Upper lobe of right lung (tissue), 1 donor: ENCODE results near the gene GNB5. TPM values are rescaled to one million over a fixed set of nuclear protein-coding genes. Genes with fewer than 3 reads are reported as not detected.
A peak's percentile ranks its signal among the peaks of the same experiment; 100 is the strongest.

Source experiments
- ATAC-seq: fragments of 200-7000 bp; cut with Tn5 transposase; one replicate; pipeline ENCODE4 v1.9.1; 2020; ENCODE audit warnings: mild to moderate bottlenecking, moderate library complexity
- DNase-seq: peaks from one replicate; pipeline ENCODE4 v3.0.0-alpha.2; 2020
- H3K27ac ChIP-seq: fragments of 200-600 bp; one replicate; pipeline ENCODE4 v1.8.0; 2022
- H3K27me3 ChIP-seq: fragments of 200-600 bp; one replicate; pipeline ENCODE4 v1.8.0; 2022; ENCODE audit warnings: mild to moderate bottlenecking
- H3K36me3 ChIP-seq: fragments of 200-600 bp; one replicate; pipeline ENCODE4 v1.8.0; 2022
- H3K4me1 ChIP-seq: fragments of 200-600 bp; one replicate; pipeline ENCODE4 v1.8.0; 2022
- H3K4me3 ChIP-seq: fragments of 200-600 bp; one replicate; pipeline ENCODE4 v1.8.0; 2022; ENCODE audit warnings: mild to moderate bottlenecking
- H3K9me3 ChIP-seq: fragments of 200-600 bp; one replicate; pipeline ENCODE4 v1.8.0; 2022
- intact Hi-C: fragments of 100-400 bp; cut with DNase I; formaldehyde crosslinking; loops from one replicate; pipeline ENCODE4 v1.11.0; 2022
- total RNA-seq: library from RNA; stranded (reverse); fragmentation: NEBNext Ultra II Directional; extraction: Animal tissue kit (Norgen Biotek cat#: 25700); gene quantifications from one replicate; pipeline ENCODE4 v1.2.1, GENCODE V29; 2021
- TF ChIP-seq, protein P1 (sequence below): fragments of 200-600 bp; IDR thresholded peaks from one replicate; pipeline ENCODE4 v1.8.0; 2022; ENCODE audit warnings: antibody characterized with exemption
- donor health status: DM: no; HTN: yes; CAD: no; lungs with severe emphysema.

Gene GNB5
- total RNA-seq, 1 donor from 2014 or later = 16.7 TPM

DNA sequence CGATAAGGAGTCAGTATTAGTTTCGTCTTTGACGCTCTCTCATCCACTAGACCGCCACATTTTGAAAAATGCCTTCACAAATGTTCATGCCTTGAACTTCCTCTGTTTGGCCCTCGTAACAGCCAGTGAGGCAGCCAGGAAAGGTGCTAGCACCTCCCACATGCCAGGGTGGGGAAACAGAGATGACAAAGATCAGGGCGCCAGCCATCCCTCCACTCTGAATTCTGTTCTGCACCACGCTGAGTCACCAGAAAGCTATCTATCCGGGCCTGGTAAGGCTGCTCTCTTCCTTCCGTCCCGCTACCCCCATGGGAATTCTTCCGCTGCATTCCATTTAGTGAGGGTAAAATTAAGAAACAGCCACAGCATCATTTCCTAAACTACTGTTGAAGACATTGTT, 47.3 kb downstream of the GNB5 start:
- Histone ChIP-seq H3K36me3 (no peaks in the 10 kb centered on the region), H3K27me3 (no peaks in the 10 kb centered on the region), H3K9me3 (no peaks in the 10 kb centered on the region), H3K4me1 (no peaks in the 10 kb centered on the region), H3K4me3 (no peak overlapping the region), H3K27ac (no peak overlapping the region)
- ATAC-seq = no peak
- DNase-seq = no peak
- intact Hi-C loops = no loop called here
- TF ChIP-seq, protein P1, sequence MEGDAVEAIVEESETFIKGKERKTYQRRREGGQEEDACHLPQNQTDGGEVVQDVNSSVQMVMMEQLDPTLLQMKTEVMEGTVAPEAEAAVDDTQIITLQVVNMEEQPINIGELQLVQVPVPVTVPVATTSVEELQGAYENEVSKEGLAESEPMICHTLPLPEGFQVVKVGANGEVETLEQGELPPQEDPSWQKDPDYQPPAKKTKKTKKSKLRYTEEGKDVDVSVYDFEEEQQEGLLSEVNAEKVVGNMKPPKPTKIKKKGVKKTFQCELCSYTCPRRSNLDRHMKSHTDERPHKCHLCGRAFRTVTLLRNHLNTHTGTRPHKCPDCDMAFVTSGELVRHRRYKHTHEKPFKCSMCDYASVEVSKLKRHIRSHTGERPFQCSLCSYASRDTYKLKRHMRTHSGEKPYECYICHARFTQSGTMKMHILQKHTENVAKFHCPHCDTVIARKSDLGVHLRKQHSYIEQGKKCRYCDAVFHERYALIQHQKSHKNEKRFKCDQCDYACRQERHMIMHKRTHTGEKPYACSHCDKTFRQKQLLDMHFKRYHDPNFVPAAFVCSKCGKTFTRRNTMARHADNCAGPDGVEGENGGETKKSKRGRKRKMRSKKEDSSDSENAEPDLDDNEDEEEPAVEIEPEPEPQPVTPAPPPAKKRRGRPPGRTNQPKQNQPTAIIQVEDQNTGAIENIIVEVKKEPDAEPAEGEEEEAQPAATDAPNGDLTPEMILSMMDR = no peak

DNA sequence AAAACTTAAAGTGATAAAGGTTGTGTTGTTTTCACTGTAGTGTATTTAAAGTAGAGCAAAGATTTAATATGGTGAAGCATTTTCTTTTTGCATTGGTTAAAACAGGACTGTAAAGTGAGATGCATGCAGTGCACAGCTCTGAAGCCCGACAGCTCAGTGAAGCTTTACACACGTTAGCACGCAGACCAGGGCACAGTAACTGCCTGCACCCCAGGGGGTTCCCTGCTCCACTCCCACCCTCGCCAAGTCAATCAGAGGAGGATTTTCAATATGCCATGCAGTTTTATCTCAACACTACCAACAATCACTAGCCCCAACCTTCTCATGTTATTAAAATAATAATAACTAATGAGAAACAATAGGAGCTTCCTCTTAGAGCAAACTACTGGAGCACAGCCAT, 50.5 kb downstream of the GNB5 start:
- TF ChIP-seq, protein P1 = no peak
- no peaks in the 10 kb centered on the region for H3K9me3 ChIP-seq
- H3K27ac ChIP-seq = no peak overlapping the region
- intact Hi-C loops = no loop called here
- no peaks in the 10 kb centered on the region for H3K36me3 ChIP-seq
- no peaks in the 10 kb centered on the region for H3K27me3 ChIP-seq
- no peak overlapping the region for H3K4me3 ChIP-seq
- DNase-seq (no peak), ATAC-seq (no peak)
- peaks cover 8% of the 10 kb centered on the region for H3K4me1 ChIP-seq

DNA sequence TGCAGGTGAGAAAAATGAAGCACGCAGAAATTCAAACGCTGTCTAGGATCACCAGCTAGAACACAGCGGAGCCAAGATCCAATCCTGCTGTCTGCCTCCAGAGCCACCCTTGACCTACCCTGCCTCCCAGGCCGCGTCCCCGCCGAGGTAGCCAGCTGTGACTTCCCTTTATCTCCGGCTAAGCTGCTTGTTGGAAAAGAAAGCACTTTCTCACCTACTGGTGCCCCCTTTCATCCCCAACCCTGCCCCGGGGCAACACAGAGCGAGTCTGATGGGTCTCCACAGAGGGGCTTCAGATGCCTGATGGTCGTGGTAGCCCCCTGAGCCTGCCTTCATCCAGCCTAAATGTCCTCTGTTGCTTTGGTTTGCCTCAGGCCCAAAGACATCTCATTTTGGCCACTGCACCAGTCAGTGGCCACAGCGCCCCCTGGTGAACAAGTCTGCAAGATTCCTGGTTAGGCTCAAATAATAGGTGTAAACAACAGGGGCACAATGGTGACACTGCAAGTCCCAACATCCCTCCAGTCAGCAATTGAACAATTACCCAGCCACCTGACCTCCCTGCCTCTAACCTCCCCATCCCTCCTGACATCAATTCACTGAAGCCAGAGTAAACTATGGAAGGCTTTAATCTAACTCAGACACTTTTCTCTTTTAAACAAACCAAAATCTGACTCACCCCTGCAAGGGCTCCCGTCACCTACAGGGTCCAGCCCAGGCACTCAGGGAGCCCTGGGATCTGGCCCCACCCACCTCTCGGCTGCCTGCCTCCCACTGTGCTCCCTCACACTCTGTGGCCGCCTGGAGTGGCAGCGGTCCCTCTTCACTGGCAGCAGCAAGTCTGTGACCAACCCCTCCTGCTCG, 51.4 kb downstream of the GNB5 start:
- DNase-seq (peak; percentile 82), ATAC-seq (peak; percentile 69)
- intact Hi-C loops = no loop called here
- no peaks in the 10 kb centered on the region for H3K36me3 ChIP-seq
- no peaks in the 10 kb centered on the region for H3K27me3 ChIP-seq
- H3K27ac ChIP-seq = no peak overlapping the region
- TF ChIP-seq, protein P1 = peak; percentile 77
- no peak overlapping the region for H3K4me3 ChIP-seq
- no peaks in the 10 kb centered on the region for H3K9me3 ChIP-seq
- peaks cover 8% of the 10 kb centered on the region for H3K4me1 ChIP-seq

DNA sequence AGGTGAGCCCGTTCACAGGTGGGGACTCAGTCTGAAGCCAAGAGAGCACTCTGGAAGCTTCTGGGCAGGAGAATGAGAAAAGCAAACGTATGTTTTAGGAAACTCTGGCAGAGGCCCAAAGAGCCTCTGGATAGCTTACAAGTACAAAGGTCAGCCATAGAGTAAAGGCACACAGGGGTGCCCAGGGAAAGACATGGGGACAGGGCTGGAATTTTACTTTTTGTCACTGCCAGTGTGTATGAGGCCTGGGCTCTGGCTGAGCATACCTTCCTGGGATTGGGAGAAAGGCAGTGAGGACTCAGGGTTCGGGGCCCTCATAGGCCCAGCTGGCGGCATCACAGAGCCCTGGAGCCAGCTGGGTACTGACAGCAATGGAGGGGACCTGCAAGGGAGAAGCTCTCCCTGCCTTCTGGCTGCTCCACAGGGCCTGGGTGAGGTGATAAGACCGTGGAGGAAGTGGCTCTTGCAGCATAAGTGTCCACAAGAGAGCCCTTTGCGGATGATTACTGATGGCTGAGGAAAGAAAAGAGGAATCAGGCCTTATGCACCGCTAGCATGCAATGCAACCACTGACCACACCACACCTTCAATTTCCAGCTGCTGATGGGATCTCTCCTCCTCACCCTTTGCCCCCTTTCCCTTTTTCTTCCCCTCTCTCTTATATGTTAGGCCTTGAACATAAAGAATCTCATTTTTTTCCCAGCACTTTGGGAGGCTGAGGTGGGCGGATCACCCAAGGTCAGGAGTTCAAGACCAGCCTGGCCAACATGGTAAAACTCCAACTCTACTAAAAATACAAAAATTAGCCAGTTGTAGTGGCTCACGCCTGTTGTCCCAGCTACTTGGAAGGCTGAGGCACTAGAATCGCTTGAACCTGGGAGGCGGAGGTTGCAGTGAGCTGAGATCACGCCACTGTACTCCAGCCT, 53.5 kb downstream of the GNB5 start:
- intact Hi-C loops = no loop called here
- H3K9me3 ChIP-seq = no peaks in the 10 kb centered on the region
- peaks cover 8% of the 10 kb centered on the region for H3K4me1 ChIP-seq
- DNase-seq (no peak), ATAC-seq (peak; percentile 69)
- no peak overlapping the region for H3K4me3 ChIP-seq
- H3K27ac ChIP-seq = no peak overlapping the region
- no peaks in the 10 kb centered on the region for H3K36me3 ChIP-seq
- TF ChIP-seq, protein P1 = no peak
- H3K27me3 ChIP-seq = no peaks in the 10 kb centered on the region

DNA sequence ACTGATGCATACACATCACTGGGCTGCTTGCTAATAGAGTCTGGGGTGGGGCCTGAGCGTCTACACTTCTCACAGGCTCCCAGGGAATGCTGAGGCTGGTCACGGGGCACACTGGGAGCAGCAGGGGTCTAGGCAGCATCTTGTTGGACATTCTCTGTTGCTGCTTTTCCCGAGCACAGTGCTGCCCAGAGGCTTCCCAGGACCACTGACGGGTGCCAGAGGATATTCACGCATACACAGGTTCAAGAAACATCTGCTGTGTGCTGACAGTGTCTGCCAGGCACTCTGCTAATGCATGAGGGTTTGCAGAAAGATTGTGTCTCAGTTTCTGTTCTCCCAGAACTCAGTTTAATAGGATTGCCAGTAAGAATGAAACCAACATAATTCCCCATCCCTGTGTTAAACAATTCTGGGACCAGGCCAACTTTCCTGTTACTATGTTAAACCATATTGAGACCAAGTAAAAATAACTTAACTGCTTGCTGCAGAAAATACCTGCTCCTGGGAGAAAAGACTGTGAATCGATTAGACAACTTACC, 54.7 kb downstream of the GNB5 start:
- no peak for ATAC-seq

More for the DNA sequence above, 54.7 kb downstream of the GNB5 start:
- no peak overlapping the region for H3K4me3 ChIP-seq
- no peaks in the 10 kb centered on the region for H3K36me3 ChIP-seq
- DNase-seq = no peak
- no peaks in the 10 kb centered on the region for H3K9me3 ChIP-seq
- intact Hi-C loops = no loop called here
- H3K27ac ChIP-seq = no peak overlapping the region
- TF ChIP-seq, protein P1 = no peak
- peaks cover 8% of the 10 kb centered on the region for H3K4me1 ChIP-seq
- H3K27me3 ChIP-seq = no peaks in the 10 kb centered on the region
